D341Med (cell line): ENCODE measurements around the gene GTF3C1.

ENCODE experiments used
- DNase-seq: peaks from one replicate; pipeline ENCODE4 v3.0.0; 2012; ENCODE audit warnings: low spot score

GTF3C1 gene

DNA sequence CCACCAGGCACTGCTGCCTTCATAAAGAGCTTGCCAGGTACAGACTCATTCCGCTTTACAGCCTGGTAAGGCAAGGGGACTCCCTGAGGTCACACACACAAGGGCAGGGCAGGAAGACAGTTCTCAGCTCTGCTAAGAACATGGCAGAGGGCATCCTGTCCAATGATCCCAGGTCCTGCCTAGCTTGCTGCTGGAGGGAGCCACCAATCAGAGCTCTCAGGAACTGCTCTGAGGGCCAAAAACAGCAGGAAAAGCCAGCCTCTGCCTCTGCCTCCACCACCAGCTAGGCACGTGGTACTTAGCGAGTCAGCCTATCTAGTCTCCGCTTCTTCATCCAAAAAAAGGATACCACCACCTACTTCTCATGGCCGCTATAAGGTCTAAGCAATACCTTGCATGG lies 66.1 kb downstream of the GTF3C1 start:
- DNase-seq, result no peak

DNA sequence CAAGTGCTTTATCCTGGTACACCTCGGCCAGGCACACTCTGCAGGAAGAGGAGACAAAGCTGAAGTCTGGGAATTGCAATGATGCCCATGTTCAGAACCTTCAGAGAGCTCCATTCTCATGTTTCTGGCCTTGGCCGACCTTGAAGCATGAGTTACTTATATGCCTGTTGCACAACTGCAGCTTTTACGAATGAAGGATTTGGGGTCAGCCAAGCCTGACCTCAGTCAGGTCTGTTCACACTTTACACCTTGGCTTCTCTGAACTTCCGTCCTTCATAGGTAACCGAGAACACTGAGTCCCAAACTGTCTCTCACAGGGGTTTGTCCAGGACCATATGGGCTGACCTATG lies 66.7 kb downstream of the GTF3C1 start:
- no peak for DNase-seq

DNA sequence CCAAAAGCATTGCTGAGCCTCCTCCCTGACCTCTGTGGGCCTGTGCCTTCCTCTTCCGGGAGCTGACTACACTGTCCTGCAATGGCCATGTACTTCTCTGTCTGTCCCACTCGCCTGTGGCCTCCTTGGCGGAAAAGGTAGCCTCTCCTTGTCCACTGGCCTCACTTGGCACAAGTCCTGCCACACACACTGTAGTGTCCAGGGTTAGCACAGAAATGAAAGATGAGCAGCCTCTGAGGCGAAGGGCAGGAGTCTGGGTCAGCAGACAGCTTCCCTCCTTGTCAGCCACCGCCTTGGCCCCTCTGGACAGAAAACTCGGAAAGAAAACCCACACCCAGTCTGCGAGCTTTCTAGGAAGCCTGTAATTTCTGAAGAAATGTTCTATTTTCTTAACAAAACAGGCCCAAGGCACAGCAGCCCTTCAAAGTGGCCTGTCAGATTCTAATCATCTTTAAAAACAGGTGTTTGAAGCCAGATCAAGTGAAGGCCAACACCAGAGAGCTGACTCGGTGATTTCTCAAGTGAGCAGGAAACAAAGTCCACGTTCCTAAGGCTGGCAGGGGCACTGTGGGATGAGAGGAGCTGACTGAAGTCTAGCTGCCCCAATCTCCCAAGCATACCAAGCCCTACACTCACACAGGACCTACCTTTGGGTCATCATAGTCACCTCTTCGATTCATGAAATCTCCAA lies 67.2 kb downstream of the GTF3C1 start:
- no peak for DNase-seq

DNA sequence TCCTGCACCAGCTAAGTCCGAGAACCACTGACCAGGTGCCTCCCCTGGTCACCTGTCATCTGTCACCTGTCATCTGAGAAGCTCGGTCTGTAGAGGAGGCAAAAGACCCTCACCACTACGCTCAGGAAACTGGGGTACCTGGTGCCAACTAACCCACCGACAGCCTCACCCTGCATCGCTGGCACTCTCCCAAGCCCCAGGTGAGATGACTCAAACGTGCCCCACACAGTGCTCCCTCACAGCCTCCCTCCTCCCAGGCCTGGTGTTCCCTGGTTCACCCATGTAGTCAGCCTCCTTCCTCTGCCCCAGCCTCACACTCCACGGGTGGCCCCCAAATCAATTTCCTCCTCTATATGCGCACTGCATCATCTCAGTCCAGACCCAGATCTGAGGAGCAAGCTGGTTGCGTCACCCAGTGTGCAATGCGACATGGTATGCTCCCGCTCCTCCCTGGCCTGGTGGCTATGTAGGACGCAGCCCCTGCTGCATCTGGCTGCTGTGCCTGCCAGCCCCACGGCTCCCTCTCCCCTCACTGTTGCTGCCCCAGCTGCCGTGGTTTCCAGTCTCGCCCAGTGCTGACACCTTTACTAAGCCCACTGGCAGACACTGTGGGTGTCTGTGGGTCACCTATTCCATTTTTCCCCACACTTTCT lies 68.3 kb downstream of the GTF3C1 start:
- DNase-seq, result no peak

DNA sequence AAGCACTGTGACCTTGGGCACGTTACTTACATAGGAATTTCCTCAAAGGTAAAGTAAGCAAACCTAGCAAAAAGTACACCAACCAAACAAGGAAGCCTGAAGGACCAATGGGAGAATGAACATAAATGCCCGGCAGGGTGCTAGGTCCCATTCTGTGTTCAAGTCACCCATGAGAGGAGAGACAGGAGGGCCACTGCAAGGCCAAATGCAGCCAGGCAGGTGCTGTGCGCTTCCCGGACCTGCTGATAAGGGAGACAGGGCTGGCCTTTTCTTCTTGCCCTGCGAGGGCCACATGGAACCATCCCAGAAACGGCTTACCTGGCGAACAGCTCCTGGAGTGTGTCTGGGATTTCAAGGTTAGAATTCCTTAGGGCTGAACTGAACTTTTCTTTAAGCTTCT lies 69.0 kb downstream of the GTF3C1 start:
- no peak for DNase-seq

DNA sequence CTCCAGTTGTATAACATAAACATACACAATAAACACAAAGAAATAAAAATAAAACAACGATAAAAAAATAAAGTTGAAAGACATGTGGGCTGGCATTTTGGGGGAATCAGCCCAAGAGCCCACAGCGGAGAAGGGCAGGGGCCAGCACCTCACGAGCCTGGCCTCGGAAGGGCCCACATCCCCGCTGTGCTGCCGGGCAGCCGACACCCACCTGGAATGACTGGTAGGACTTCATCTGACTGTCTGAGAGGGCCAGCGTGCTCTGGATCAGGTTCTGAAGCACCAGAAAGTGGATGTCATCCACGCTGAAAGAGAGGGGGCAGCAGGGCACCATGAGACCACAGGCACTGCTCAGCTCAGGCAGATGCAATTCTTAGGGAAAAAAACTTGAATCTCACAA lies 73.5 kb downstream of the GTF3C1 start:
- no peak for DNase-seq

DNA sequence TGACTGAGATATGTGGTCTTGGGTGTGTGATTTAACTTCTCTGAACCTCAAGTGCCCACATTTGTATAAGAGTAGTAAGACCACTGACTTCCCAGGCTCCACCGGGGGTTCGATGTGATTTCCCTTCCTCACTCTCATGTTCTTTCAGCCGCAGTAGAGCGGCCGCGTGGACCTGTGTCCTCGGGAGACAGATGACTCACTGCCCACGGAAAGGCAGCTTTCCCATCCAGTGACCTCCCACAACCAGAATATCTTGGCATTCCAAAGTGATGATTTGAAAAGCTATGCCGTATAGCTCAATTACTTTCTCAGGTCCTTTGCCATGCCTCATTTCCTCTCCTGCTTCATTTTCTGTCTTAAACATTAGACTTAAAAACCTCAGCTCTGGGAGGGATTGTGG lies 74.2 kb downstream of the GTF3C1 start:
- no peak for DNase-seq

DNA sequence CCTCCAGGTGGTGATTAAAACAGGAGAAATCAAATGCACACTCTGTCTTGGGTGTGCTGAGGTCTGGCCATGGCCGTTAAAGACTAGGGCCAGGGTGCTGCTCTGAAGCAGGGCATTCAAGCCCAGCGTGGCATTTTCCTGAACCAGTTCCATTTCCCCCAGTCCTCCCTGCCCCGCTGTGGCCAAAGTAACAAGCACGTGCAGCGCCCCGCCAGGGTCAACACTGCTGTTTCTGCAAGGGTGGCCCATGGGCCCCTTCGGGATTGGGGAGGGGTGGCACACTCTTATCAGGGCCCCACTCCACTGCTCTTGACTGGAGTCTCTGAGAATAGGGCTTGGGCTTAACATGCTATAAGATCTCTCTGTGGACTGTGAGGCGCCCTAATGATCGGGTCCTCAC lies 74.8 kb downstream of the GTF3C1 start:
- no peak for DNase-seq

DNA sequence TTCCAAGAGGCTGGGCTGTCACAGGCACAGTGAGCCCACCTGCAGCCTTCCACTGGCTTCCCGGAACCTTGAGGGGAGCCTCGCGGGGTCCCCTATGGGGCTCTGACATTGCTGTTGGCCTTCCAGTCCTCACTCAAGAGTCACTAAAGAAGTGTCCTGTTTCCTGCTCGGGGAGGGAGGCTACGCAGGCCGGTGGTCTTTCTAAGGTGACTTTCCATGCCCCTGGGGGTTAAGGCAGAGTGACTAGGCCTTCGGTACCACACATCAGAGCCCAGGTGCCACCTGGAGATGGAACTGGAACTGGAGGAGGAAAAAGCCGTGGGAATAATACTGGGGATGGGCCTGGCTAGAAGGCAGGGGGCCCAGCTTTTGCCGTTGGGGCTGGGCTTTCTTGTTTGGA lies 75.7 kb downstream of the GTF3C1 start:
- no peak for DNase-seq

DNA sequence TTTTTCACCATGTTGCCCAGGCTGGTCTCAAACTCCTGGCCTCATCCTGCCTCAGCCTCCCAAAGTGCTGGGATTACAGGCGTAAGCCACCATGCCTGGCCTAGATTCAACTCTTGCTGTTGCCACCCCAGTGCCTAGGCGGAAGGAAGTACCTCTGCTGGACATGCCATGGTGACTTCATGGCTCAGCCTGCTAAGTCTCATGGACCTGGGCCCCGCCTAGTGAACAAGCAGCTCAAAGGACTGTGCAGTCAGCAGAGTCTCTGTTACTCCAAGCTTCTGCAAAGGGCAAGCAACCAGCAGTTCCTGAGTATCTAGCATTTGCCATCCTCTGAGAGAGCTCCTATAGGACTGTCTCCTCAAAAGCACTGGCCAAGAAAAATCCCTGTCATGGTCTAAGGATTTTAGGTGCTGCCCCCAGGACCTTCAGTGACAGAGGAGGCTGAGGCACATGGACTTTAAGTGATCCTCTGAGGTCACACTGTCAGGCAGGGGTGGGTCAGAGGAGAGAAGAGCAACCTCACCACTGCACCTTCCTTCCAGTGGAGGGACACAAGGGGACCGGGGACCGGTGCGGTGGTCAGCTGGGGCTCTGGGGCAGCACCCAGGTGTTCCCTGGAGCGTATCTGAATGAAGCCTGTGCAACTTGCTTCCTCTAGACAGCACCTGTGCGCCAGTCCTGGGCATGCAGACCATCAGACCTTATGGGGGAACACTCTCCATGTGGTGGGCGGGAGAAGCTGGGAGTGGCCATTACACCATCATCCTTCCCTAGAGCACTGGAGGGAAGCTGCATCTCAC lies 76.4 kb downstream of the GTF3C1 start:
- no peak for DNase-seq

DNA sequence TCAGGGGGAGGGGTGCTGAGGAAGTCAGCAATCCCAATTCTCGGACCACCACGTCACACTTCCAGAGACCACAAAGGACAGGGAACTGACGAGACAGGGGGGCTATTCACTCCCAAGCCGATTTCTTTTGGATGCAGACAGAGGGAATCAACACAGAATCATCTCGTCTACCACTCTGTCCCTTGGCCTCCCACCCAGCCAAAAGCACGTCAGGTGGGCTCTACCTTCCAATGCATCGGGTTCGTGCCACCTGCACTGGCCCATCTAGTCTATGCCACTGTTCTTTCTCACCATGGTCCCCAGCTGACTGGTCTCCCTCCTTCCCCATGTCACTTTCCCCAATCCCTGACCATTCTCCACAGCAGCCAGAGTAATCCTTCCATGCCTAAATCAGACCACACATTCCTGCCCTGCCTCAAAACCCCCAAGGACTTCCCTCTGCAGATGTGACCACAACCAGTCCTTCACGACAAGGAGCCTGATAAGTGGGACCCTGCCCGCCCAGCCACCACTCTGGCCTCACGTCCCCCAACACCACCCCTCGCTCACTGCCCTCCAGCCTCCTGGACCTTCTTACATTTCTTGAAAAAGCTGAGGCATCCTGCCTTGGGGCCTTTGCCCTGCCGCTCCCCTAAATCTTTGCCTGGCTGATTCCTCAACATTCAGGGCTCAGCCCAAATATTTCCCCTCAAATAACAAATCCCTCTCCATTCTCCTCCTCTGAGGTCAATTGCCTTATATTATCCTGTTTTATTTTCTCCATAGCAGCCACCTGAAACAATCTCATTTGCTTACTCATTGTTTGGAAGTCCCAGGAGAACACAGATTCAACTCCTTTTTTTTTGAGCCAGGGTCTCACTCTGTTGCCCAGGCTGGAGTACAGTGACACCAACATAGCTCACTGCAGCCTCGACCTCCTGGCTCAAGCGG lies 77.4 kb downstream of the GTF3C1 start:
- DNase-seq, result no peak

DNA sequence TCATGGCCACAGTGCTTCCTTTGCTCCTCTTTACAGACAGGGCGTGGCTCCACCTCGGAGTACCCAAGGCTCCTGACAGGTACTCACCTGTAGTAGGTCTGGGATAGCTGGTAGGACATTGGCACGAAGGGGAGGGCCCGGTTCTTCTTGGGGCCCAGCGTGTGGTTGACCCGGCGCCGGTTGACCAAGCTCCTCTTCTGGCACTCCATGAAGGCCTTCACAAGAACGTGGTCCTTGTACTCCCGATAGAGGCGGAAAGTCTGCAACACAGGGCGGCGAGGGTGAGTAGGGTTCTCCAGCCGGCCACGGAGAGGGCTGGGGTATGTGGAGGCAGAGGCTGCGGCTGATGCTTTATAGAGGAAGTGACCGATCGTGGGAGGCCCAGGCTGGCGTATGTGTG lies 78.1 kb downstream of the GTF3C1 start:
- DNase-seq, result no peak

DNA sequence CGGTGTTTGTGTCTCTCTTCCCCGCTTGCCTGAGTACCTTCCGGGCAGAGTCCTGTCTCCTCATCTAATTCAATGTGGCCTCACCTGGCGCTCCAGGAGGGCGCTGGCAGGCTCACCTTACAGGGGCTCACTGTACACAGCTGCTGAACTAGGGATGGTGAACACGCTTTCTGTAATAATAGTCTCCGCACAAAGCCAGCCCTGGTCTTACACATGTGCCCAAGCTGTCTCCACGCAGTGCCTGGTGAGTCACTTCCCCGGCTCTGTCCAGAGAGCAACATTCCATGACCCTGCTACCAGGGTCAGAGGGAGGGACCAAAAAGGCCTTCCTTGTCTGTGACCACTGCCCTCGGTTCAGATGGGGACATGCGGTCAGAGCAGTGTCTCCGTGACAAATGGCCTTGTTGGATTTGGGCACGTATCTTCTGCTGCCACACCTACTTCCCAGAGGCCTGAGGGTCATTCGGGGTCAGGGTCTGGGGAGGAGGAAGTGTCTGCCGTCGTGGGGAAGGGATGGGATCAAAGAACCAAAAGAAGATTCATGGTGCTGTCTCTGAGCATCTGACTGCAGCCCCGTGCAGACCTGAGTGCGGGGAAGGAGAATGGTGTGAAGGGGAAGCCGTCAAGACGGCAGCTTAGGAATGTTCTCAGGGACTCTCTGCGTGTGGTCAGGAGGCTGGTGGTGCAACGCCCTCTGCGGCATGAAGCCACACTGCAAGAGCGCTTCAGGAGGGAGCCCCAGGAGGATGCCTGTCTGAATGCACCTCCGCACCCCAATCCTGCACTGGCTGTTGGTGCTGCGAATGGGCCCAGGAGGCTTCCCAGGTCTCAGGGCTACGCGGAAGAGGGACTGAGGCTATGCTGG lies 78.9 kb downstream of the GTF3C1 start:
- no peak for DNase-seq

DNA sequence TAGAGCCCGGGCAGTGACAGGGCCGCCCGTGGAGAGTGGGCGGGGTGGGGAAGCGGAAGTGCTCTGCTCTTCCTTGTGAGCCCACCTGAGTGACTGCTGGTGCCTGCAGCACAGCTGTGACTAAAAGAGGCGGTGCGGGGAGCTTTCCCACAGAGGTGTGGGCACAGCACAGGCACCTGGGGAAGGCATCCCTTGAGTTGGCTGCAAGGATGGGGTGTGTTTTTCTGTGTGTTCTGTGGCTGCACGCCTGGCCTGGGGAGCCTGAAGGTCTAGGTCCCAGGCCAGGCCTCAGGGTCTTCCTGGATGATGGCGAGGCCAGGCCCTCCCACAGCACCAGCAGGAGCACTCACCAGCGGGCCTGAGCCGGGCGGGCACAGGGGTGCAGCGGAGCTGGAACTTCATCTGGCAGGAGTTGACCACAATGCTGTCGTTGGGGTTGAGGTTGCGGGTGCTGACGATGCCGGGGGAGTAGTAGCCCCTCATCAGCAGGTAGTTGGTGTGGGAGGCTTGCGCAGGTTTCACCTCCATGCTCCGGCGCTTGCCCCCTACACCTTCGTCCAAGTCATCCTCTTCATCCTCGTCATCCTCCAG lies 80.7 kb downstream of the GTF3C1 start:
- no peak for DNase-seq

DNA sequence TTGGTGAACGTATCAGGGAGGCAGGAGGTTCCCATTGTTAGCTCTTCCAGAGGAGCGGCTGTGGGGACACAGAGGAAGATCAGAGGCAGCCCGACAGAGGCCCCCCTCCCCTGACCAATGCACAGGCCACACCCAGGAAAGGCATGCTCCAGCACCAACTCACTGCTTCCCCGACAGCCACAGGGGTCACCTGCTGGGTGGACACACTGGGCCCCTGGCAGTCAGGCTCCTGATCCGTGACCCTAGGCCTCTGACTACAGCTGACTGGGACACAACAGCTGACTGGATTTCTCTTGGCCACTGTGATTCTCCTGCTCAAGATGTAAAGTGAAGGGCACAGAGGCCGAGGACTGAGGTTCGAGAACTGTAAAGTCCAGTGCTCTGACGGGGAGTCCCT lies 84.2 kb downstream of the GTF3C1 start:
- DNase-seq, result no peak

DNA sequence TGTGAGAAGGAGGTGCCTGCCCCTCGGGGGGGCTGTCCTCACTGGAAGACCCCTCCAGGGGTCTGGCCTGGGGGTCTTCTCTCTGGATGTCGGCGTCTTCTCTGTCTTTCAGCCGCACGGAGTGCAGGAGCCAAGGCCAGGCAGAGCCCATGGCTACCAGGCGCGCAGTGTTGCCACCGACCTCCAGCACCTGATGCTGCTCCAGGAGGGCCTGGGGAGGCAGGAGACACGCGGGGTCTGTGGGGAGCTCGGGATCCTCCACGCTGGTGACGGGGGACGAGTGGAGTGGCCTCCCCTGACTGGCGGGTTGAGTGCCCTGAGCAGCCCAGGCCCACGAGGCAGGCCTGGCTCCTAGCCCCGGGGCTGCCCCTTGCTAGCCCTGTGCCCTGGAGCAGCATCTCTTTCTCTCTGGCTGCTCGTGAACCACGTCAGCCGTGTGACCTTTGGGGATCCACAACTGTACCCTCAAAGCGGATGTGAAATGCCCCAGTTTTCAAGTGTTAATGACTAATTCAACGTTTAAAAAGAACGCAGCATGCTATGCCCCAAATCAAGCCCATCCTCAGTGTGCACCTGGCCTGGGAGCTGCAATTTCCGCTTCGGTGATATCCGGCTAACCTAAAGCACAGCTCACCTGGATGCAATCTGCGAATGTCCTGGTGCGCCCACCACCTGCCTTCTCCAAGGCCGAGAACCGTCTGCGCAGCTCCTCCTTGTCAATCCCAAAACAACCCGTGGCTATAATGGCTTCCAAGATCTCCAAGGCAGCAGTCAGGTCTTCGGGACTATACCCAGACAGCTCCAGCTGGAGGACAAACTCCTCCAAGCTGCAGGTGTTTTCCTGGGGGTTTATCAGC lies 84.9 kb downstream of the GTF3C1 start:
- no peak for DNase-seq

DNA sequence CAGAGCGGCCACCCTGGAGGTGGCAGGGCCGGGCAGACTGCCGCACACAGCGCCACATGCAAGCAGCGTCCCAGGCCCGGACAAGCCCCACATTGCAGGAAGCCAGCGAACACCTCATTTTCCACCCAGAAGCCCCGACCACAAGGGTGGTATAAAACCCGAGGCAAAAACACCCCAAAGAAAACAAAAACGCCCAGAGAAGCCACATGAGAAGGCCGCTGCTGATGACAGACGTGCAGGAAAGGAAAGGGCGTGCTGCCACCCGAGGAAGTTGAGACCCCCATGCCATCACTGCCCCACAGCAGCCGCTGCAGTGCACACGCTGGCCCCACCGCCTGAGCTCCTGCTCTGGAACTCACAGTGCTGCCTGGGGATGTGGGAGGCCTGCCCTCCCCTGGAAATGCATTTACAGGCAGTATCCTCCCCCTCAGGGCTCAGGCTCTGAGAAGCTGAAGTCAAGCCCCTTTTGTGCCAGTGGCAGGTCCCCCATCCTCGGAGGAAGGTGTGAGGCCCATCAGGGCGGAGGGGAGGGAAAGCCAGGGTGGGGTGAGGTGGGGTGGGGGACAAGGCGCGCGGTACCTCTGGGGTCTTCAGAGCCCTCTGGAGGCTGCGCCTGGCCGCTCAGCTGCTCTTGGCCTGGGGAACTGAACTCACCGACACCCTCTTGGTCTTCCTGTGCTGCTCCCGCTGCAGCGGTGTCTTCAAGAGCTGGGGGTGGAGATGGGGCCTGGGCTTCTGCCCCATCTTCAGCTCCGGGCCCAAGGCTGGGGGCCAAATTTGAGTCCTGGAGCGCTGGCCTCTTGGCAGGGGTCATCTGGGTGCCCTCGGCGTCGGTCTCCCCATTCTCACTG lies 85.7 kb downstream of the GTF3C1 start:
- DNase-seq, result no peak

DNA sequence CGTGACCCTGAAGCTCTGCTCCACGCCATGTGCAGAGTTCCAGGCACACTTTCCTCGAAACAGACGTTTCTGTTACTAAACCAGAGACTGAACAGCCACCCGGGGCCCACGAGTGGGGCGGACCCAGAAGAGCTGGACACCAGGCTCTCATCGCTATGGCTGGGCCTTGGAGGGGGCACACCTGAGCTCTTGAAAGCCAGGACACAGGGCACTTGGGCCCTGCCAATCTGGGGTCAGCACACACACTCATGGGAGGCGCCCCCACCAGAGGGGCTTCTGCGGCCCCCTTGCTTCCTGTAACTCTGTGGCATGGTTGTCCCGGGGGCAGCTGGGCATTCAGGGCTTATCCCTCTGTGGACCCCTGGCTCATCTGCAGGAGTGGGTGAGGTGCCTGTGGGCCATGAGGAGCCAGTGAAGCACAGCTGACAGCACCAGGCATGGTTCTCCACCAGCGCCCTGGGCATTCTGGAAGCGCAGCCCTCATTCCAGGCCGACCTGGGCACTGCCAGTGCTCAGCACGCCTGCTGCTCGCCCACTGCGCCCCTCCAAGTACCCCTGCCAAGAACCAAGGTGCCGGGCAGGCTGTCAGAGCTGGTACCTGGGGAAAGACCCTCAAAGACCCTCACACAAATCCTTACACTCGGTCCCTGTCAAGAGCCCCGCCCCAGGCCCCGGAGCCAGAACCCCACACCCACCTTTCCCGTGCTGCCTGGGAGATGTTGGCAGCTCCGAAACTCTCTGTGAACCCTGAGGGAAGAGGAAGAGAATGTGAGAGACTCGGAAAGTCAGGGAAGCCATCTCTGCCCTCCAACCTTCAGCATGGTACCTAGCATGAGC lies 86.6 kb downstream of the GTF3C1 start:
- no peak for DNase-seq
